H1 (cell line): ENCODE results near the gene PLP2. TPM values are rescaled to one million over a fixed set of nuclear protein-coding genes. Genes with fewer than 3 reads are reported as not detected.

Source experiments
- CTCF ChIA-PET: fragments of 300-600 bp; sonication (Branson Sonifier 250); formaldehyde crosslinking; loops from one replicate; lab custom pipeline; 2021; ENCODE audit not compliant: partially characterized antibody; lab: Charles Lee
- POLR2A ChIA-PET: fragments of 300-600 bp; sonication (Branson Sonifier 250); formaldehyde crosslinking; loops from one replicate; lab custom pipeline; 2021; ENCODE audit warnings: inconsistent platforms; ENCODE audit not compliant: partially characterized antibody; lab: Charles Lee
- DNase-seq, 2 experiments: peaks; one replicate each; pipeline versions ENCODE4 v3.0.0 to v3.0.0-alpha.2; 2010 to 2022; ENCODE audit warnings: low spot score in 2 of 2, low read depth in 1 of 2, mixed read lengths in 1 of 2
- FAIRE-seq: peaks from 2 replicates; lab custom pipeline; 2011; peaks lifted over from hg19 to GRCh38; lab: Jason Lieb, UNC
- H2AFZ ChIP-seq: 2 replicates; pipeline ENCODE4 v1.8.1; 2012; ENCODE audit warnings: low read length, inconsistent platforms
- H2AK5ac ChIP-seq: 2 replicates; pipeline ENCODE4 v1.6.1; 2013; ENCODE audit warnings: low read depth, low read length
- H2BK120ac ChIP-seq: replicated peaks from 2 replicates; pipeline ENCODE3; 2013; ENCODE audit warnings: low read depth, low read length, inconsistent platforms
- H2BK12ac ChIP-seq: 2 replicates; pipeline ENCODE4 v1.6.1; 2013; ENCODE audit warnings: low read depth, low read length
- H2BK15ac ChIP-seq: 2 replicates; pipeline ENCODE4 v1.6.1; 2013; ENCODE audit warnings: low read length
- H2BK20ac ChIP-seq: 2 replicates; pipeline ENCODE4 v1.6.1; 2013; ENCODE audit warnings: low read length
- H2BK5ac ChIP-seq: 2 replicates; pipeline ENCODE4 v1.6.1; 2013; ENCODE audit warnings: low read depth, low read length
- H3K14ac ChIP-seq: 2 replicates; pipeline ENCODE4 v1.6.1; 2013; ENCODE audit warnings: inconsistent platforms; ENCODE audit not compliant: insufficient read length
- H3K18ac ChIP-seq: 2 replicates; pipeline ENCODE4 v1.6.1; 2013; ENCODE audit warnings: low read length; ENCODE audit errors: extremely low read depth
- H3K23ac ChIP-seq: 2 replicates; pipeline ENCODE4 v1.6.1; 2013; ENCODE audit warnings: inconsistent platforms; ENCODE audit not compliant: insufficient read length
- H3K23me2 ChIP-seq: 2 replicates; pipeline ENCODE4 v1.6.1; 2013; ENCODE audit warnings: low read depth, low read length
- H3K27ac ChIP-seq: 2 replicates; pipeline ENCODE4 v1.6.1; 2011; ENCODE audit warnings: low read depth, low read length, inconsistent platforms
- H3K27me3 ChIP-seq, 4 experiments: replicated peaks in 1 of 4; 1 replicate in 1 of 4; 2 replicates in 3 of 4; pipeline versions ENCODE4 v1.6.1 to v1.8.1; 2011 to 2013; ENCODE audit warnings: low read length in 3 of 4, mild to moderate bottlenecking in 3 of 4, inconsistent platforms in 2 of 4, mixed read lengths in 2 of 4, moderate library complexity in 1 of 4; ENCODE audit not compliant: control insufficient read depth in 3 of 4, insufficient read depth in 3 of 4; ENCODE audit errors: extremely low read depth in 1 of 4
- H3K36me3 ChIP-seq, 4 experiments: 2 replicates each; pipeline versions ENCODE4 v1.6.1 to v1.8.1; 2011 to 2013; ENCODE audit warnings: mild to moderate bottlenecking in 4 of 4, low read length in 3 of 4, moderate library complexity in 2 of 4, control low read depth in 1 of 4, inconsistent platforms in 1 of 4; ENCODE audit not compliant: insufficient read depth in 4 of 4, control insufficient read depth in 2 of 4
- H3K4ac ChIP-seq: replicated peaks from 2 replicates; pipeline ENCODE3; 2013; ENCODE audit warnings: low read length, low read depth, mixed read lengths, inconsistent platforms; ENCODE audit not compliant: insufficient read length
- H3K4me1 ChIP-seq, 4 experiments: replicated peaks in 1 of 4; 1 replicate in 1 of 4; 2 replicates in 3 of 4; pipeline versions ENCODE4 v1.6.1 to v1.8.1; 2011 to 2013; ENCODE audit warnings: low read length in 3 of 4, inconsistent platforms in 2 of 4, mixed read lengths in 1 of 4; ENCODE audit not compliant: insufficient read depth in 4 of 4, control insufficient read depth in 3 of 4
- H3K4me2 ChIP-seq, 2 experiments: 2 replicates each; pipeline versions ENCODE4 v1.6.1 to v1.8.1; 2011 to 2013; ENCODE audit warnings: low read depth in 2 of 2, low read length in 2 of 2, control low read depth in 1 of 2, inconsistent platforms in 1 of 2, mild to moderate bottlenecking in 1 of 2; ENCODE audit not compliant: insufficient read depth in 1 of 2
- H3K4me3 ChIP-seq, 4 experiments: fragments of 200-600, 300-600 bp in 1 of 4; sonication (generic), shearing (Covaris generic), sonication (Bioruptor Twin) in 1 of 4; 2 replicates each; pipeline versions ENCODE4 v1.5.1 to v1.8.1; 2011 to 2016; ENCODE audit warnings: low read length in 4 of 4, low read depth in 3 of 4, control low read depth in 2 of 4, inconsistent platforms in 2 of 4, mild to moderate bottlenecking in 2 of 4, mixed read lengths in 1 of 4, moderate library complexity in 1 of 4; ENCODE audit not compliant: insufficient read depth in 2 of 4; ENCODE audit errors: extremely low read depth in 1 of 4
- H3K56ac ChIP-seq: replicated peaks from 2 replicates; pipeline ENCODE3; 2013; ENCODE audit warnings: low read depth, mild to moderate bottlenecking, mixed read lengths, low read length, inconsistent platforms; ENCODE audit not compliant: insufficient read length
- H3K79me1 ChIP-seq: 2 replicates; pipeline ENCODE4 v1.6.1; 2013; ENCODE audit warnings: low read depth, low read length, control low read depth
- H3K79me2 ChIP-seq, 2 experiments: 2 replicates each; pipeline versions ENCODE4 v1.6.1 to v1.8.1; 2012 to 2013; ENCODE audit warnings: low read length in 2 of 2, mild to moderate bottlenecking in 2 of 2, inconsistent platforms in 1 of 2; ENCODE audit not compliant: insufficient read depth in 2 of 2, control insufficient read depth in 1 of 2
- H3K9ac ChIP-seq, 4 experiments: replicated peaks in 1 of 4; 1 replicate in 1 of 4; 2 replicates in 3 of 4; pipeline versions ENCODE4 v1.6.1 to v1.8.1; 2011 to 2013; ENCODE audit warnings: low read depth in 3 of 4, low read length in 3 of 4, control low read depth in 2 of 4, mild to moderate bottlenecking in 2 of 4, moderate library complexity in 2 of 4, inconsistent platforms in 1 of 4; ENCODE audit errors: extremely low read depth in 1 of 4
- H3K9me3 ChIP-seq, 2 experiments: 2 replicates each; pipeline versions ENCODE4 v1.6.1 to v1.8.1; 2012 to 2013; ENCODE audit warnings: mild to moderate bottlenecking in 2 of 2, moderate library complexity in 2 of 2, control low read depth in 1 of 2, inconsistent platforms in 1 of 2, low read depth in 1 of 2, low read length in 1 of 2, mixed read lengths in 1 of 2; ENCODE audit not compliant: insufficient read depth in 2 of 2
- H4K20me1 ChIP-seq, 2 experiments: replicated peaks in 1 of 2; 2 replicates each; pipeline versions ENCODE3 to v1.8.1; 2011 to 2013; ENCODE audit warnings: inconsistent platforms in 2 of 2, low read length in 2 of 2, mild to moderate bottlenecking in 1 of 2; ENCODE audit not compliant: insufficient read depth in 2 of 2, control insufficient read depth in 1 of 2
- H4K5ac ChIP-seq: 2 replicates; pipeline ENCODE4 v1.6.1; 2013; ENCODE audit warnings: low read length, low read depth, mixed read lengths, inconsistent platforms; ENCODE audit not compliant: insufficient read length
- H4K8ac ChIP-seq: 2 replicates; pipeline ENCODE4 v1.8.0; 2013; ENCODE audit warnings: mild to moderate bottlenecking, moderate library complexity, low read length, inconsistent platforms; ENCODE audit not compliant: insufficient read depth; ENCODE audit errors: extremely low read depth
- H4K91ac ChIP-seq: replicated peaks from 2 replicates; pipeline ENCODE3; 2013; ENCODE audit warnings: low read length, mixed read lengths, inconsistent platforms; ENCODE audit not compliant: insufficient read length
- ASH2L ChIP-seq: fragments of 200-600, 300-600 bp; sonication (generic); IDR thresholded peaks from one replicate; pipeline ENCODE4 v1.7.1; 2017; ENCODE audit warnings: low read length
- BACH1 ChIP-seq: IDR thresholded peaks from 2 replicates; pipeline ENCODE4 v1.6.1; 2012; ENCODE audit warnings: low read length, improper control_type of control experiment
- CREB1 ChIP-seq: IDR thresholded peaks from 2 replicates; pipeline ENCODE4 v1.6.1; 2012; ENCODE audit warnings: inconsistent platforms
- CTBP2 ChIP-seq: IDR thresholded peaks from 2 replicates; pipeline ENCODE4 v1.7.0; 2011; ENCODE audit warnings: borderline replicate concordance, mild to moderate bottlenecking, moderate library complexity, mixed read lengths, low read length; ENCODE audit not compliant: insufficient read depth, insufficient read length
- EGR1 ChIP-seq: IDR thresholded peaks from 2 replicates; pipeline ENCODE4 v1.6.1; 2011; ENCODE audit warnings: low read depth, low read length, borderline replicate concordance
- KDM1A ChIP-seq: fragments of 200-600, 300-600 bp; sonication (generic); IDR thresholded peaks from 2 replicates; pipeline ENCODE4 v1.7.1; 2016; ENCODE audit warnings: mild to moderate bottlenecking, low read length, borderline replicate concordance
- POLR2A ChIP-seq, 2 experiments: IDR thresholded peaks; 1 replicate in 1 of 2; 2 replicates in 1 of 2; pipeline ENCODE4 v1.6.1; 2011; ENCODE audit warnings: low read depth in 2 of 2, low read length in 2 of 2, mild to moderate bottlenecking in 2 of 2; ENCODE audit errors: control extremely low read depth in 1 of 2
- POU5F1 ChIP-seq: IDR thresholded peaks from 2 replicates; pipeline ENCODE4 v1.6.1; 2011; ENCODE audit warnings: low read depth, mild to moderate bottlenecking, low read length, moderate library complexity
- RBBP5 ChIP-seq: IDR thresholded peaks from 2 replicates; pipeline ENCODE4 v1.7.1; 2012; ENCODE audit warnings: low read depth, mild to moderate bottlenecking, inconsistent platforms, low read length, moderate library complexity, borderline replicate concordance
- SP2 ChIP-seq: IDR thresholded peaks from 2 replicates; pipeline ENCODE4 v1.6.1; 2012; ENCODE audit warnings: mild to moderate bottlenecking, low read length, inconsistent platforms
- SP4 ChIP-seq: IDR thresholded peaks from 2 replicates; pipeline ENCODE4 v1.6.1; 2012; ENCODE audit warnings: low read length, inconsistent platforms
- TAF1 ChIP-seq: IDR thresholded peaks from 2 replicates; pipeline ENCODE4 v1.6.1; 2011; ENCODE audit warnings: mild to moderate bottlenecking, low read depth, low read length
- TBP ChIP-seq: IDR thresholded peaks from 2 replicates; pipeline ENCODE4 v1.6.1; 2011; ENCODE audit warnings: low read depth, low read length, improper control_type of control experiment
- WGBS, 2 experiments: shearing (Covaris generic) in 1 of 2; methylation state at CpG; one replicate each; pipeline versions ENCODE4 v1.1.6 to v1.1.7; 2013 to 2015; ENCODE audit warnings: low lambda C conversion rate in 2 of 2, mixed read lengths in 2 of 2, inconsistent platforms in 1 of 2, low coverage in 1 of 2, missing lambda C conversion rate in 1 of 2; ENCODE audit not compliant: insufficient replicate concordance in 2 of 2, insufficient coverage in 1 of 2, insufficient read length in 1 of 2; ENCODE audit errors: extremely low coverage in 1 of 2, missing lambda C conversion rate in 1 of 2; 5-methylcytosine and 5-hydroxymethylcytosine counted together
- polyA plus RNA-seq, 7 experiments: library from polyadenylated mRNA; depleted of rRNA in 3 of 7; stranded (reverse) in 5 of 7; unstranded in 2 of 7; fragments of >200 nt in 5 of 7; fragments of 200-250 nt in 2 of 7; gene quantifications; 1 replicate in 5 of 7; 2 replicates in 1 of 7; 4 replicates in 1 of 7; pipeline versions ENCODE4 v1.2.1 to v1.2.3, GENCODE V29; 2011 to 2013; ENCODE audit warnings: missing spikeins in 2 of 7, mixed read lengths in 2 of 7
- total RNA-seq: library from RNA; stranded (reverse); fragmentation: NEBNext Ultra II Directional; extraction: Animal tissue kit (Norgen Biotek cat#: 25700); gene quantifications from 2 replicates; pipeline ENCODE4 v1.2.1, GENCODE V29; 2021
- TF ChIP-seq, protein P1 (sequence below): IDR thresholded peaks from 2 replicates; pipeline ENCODE4 v1.6.1; 2012; ENCODE audit warnings: inconsistent platforms

The PLP2 gene
- total and polyA plus RNA-seq, 2 of the 8 experiments (the other 6 are each of a cell fraction or from before 2014, with no cell fraction given) = 10.3 to 23.4 TPM

DNA sequence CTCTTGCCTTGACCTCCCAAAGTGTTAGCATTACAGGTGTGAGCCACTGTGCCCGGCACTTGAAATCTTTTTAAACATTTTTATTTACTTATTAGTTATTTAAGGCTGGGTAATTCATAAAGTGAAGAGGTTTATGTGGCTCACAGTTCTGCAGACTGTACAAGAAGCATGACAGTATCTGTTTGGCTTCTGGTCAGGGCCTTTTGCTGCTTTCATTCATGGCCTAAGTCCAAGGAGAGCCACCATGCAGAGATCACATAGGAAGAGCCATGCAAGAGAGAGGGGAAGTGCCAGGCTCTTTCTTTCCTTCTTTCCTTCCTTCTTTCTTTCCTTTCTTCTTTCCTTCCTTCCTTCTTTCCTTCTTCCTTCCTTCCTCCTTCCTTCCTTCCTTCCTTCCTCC lies 37.9 kb upstream of the PLP2 start:
- H3K79me2 ChIP-seq = no peaks in the 10 kb centered on the region
- no peaks in the 10 kb centered on the region for H3K4me1 ChIP-seq
- 91% methylated on average over 1 of the region's 1 CpG; no CpG with 5 or more reads in 1 of the 2 experiments for WGBS, 2 experiments
- H3K23ac ChIP-seq = no peak overlapping the region
- H3K27ac ChIP-seq = no peak overlapping the region
- H3K9ac ChIP-seq = no peak overlapping the region
- H3K9me3 ChIP-seq = no peaks in the 10 kb centered on the region
- H2AK5ac ChIP-seq = no peak overlapping the region
- FAIRE-seq (no peak), DNase-seq (no peak)
- no peak overlapping the region for H3K56ac ChIP-seq
- H4K5ac ChIP-seq = no peak overlapping the region
- POLR2A ChIA-PET = no interaction called here
- no peak overlapping the region for H3K4me2 ChIP-seq
- H2BK120ac ChIP-seq = no peak overlapping the region
- no peak overlapping the region for H4K91ac ChIP-seq
- no peak overlapping the region for H3K18ac ChIP-seq
- CTCF ChIA-PET = no interaction called here
- no peak overlapping the region for H3K14ac ChIP-seq
- no peaks in the 10 kb centered on the region for H3K79me1 ChIP-seq
- no peak overlapping the region for H2AFZ ChIP-seq
- no peaks in the 10 kb centered on the region for H3K23me2 ChIP-seq
- H3K36me3 ChIP-seq = no peaks in the 10 kb centered on the region
- H2BK20ac ChIP-seq = no peak overlapping the region
- TF ChIP-seq, protein P1, sequence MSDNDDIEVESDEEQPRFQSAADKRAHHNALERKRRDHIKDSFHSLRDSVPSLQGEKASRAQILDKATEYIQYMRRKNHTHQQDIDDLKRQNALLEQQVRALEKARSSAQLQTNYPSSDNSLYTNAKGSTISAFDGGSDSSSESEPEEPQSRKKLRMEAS = no peak
- TF ChIP-seq TAF1 = no peak
- no peak for TF ChIP-seq SP4
- TF ChIP-seq KDM1A = no peak
- no peak for TF ChIP-seq TBP
- no peak for TF ChIP-seq RBBP5
- TF ChIP-seq POU5F1 = no peak
- no peak for TF ChIP-seq ASH2L
- no peak for TF ChIP-seq CTBP2
- TF ChIP-seq BACH1 = no peak
- no peak for TF ChIP-seq SP2
- TF ChIP-seq POLR2A (IDR thresholded peaks at IDR 0.05; ENCODE audit: control extremely low read depth in 1 of 2, low read depth in 2 of 2, low read length in 2 of 2) = no peak
- no peak for TF ChIP-seq EGR1
- TF ChIP-seq CREB1 = no peak
- TF ChIP-seq, all 59 proteins: peak for 0
- no peaks in the 10 kb centered on the region for H4K20me1 ChIP-seq
- no peak overlapping the region for H2BK15ac ChIP-seq
- H2BK12ac ChIP-seq = no peak overlapping the region
- no peak overlapping the region for H2BK5ac ChIP-seq
- no peak overlapping the region for H4K8ac ChIP-seq
- no peaks in the 10 kb centered on the region for H3K27me3 ChIP-seq
- no peak overlapping the region for H3K4ac ChIP-seq
- no peak overlapping the region for H3K4me3 ChIP-seq
